HG02870 (cell line): ENCODE measurements around the gene TAC3.
A peak's percentile ranks its signal among the peaks of the same experiment; 100 is the strongest.
"Not testable (repeated sequence)": the region's sequence is repeated elsewhere in the genome, so short reads cannot be mapped to it uniquely, and the experiment has no call there.

ENCODE experiments used
- ATAC-seq: cut with Tn5 transposase; IDR thresholded peaks from one replicate; pipeline ENCODE4 v1.9.1; 2021; ENCODE audit warnings: mild to moderate bottlenecking, moderate library complexity; ENCODE audit not compliant: unreplicated experiment

Gene TAC3

GRCh38 chr12:57016348-57016747 is at the start of gene TAC3:
TAC3 (minus strand) TSS chr12:57016529; CDS start chr12:57015797, 732 bp downstream.
- no peak for ATAC-seq

DNA sequence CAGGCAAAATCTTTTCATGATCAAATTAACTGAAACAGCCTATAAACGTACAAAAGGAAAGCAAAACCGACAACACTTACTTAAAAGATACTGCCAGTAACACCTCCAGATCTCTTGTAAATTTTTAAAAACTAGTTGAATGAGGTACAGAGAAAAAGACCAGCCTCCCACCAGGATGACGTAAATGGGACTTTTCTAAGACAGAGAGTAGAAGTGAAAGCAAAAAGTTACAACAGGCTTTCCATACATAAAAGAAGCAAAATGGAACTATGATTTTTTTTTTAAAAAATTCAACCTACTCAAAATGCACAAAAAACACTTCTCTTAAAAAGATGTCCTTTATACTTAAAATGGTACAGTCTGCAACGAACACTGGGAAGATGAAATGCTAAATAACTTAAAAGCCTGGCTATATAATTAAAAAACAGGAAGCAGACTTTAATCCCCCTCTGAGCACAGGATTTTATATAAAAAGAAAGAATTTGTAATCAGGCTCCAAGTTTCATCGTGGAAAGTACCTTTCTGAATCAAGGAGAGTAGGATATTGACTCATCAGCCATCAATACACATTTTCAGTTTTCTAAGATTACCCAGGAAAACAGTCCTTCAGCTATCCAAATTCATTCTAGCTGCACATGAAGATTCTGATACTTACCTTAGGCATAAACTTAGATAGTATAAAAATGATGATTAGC is 47.8 kb upstream of the TAC3 start:
- peak; percentile 70 for ATAC-seq

DNA sequence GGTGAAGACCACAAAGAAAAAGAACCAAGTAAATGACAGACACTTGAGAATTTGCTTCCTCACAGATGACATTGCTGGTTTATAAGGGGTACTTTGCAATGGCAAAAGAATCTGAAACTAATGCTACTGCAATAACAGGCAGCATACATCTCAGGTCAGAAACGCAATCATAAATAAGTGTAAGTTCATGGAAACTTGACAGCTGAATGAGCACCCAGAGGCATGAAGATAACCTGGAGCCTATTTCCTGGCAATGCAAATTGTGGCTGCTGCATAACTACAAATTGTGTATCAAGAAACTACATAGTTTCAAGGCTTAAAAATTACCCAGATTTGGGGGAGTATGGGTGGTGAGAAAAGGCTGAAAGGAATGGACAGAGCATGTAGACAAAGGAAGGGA is 42.1 kb upstream of the TAC3 start:
- no peak for ATAC-seq

DNA sequence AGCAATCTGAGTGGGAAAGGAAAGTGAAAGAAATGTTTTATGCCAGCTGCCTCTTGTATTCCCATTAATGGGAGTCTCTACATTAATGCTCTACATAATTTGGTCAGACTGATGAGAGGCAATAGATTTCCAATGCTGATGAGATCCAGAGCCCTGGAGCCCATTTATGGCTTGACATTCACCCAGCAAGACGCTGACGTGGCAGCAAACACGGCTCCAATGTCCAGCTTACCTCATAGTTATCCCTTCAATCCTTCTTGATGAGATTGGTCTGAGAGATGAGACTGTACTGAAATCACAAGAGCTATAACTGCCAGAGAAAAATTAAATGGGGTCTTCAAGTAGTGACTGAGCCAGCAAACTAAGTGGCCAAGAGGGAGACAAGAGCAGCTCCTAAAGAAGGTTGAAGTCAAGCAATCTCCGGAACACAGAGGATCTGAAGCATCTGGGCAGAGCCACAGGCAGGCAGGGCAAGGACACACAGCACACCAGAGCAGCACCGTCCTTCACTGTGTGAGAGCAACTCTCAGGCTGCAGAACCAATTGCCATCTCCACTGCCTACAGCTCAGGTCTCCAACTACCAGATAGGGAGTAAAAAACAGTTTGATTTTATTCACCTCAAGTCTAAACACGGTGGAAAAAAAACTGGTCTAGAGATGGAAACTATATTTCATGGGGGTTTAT is 40.9 kb upstream of the TAC3 start:
- no peak for ATAC-seq

- no peak for ATAC-seq
Measured at GRCh38 chr12:57055824-57056223, 39.5 kb upstream of the TAC3 start.

GRCh38 chr12:57053901-57054300 is 37.6 kb upstream of the TAC3 start:
- ATAC-seq = not testable (repeated sequence)

GRCh38 chr12:57053146-57053545 is 36.8 kb upstream of the TAC3 start:
- not testable (repeated sequence) for ATAC-seq

GRCh38 chr12:57051011-57051410 is 34.7 kb upstream of the TAC3 start:
- ATAC-seq = no peak

- no peak for ATAC-seq
Measured at GRCh38 chr12:57049890-57050289, 33.6 kb upstream of the TAC3 start, which contains the start of gene MYO1A. MYO1A (minus strand) TSS chr12:57050129; CDS start chr12:57048323, 1,806 bp downstream.

GRCh38 chr12:57049119-57049446 is 32.8 kb upstream of the TAC3 start:
- no peak for ATAC-seq

- ATAC-seq = no peak
Measured at GRCh38 chr12:57048423-57049118, 32.2 kb upstream of the TAC3 start.

GRCh38 chr12:57047981-57048380 is 31.7 kb upstream of the TAC3 start:
- no peak for ATAC-seq

GRCh38 chr12:57046947-57047890 is 30.9 kb upstream of the TAC3 start:
- ATAC-seq = no peak

- no peak for ATAC-seq
Measured at GRCh38 chr12:57046086-57046791, 29.9 kb upstream of the TAC3 start.

DNA sequence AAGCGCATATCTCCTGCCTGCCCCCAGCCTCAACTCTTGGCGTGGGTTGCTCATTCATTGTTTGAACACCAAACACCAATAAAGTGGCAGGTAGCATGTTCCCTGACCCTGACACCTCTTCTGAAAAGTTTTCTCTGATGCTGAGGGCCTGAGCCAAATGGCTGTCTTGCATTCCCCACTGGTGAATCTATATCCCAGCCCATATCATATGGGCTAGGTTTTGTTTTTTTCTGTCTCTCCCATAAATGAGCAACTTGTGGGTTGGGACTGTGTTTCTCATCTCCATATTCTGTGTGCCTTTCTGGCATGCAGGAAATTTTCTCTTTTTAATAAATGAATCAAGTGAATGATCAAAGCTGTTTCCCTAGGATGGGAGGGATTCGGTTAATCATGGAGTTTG is 28.6 kb upstream of the TAC3 start:
- no peak for ATAC-seq

DNA sequence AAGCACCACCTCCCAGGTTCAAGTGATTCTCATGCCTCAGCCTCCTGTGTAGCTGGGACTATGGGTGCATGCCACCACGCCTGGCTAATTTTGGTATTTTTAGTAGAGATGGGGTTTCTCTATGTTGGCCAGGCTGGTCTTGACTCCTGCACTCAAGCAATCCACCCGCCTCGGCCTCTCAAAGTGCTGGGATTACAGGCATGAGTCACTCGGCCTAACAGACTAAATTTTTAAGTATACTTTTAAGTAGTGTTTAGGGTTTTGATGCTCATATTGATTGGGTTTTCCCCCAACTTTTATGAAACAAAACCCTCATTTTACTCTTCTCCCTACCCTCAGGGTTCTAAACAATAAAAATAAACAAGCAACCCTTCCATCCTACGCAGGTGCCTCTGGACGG is 28.1 kb upstream of the TAC3 start:
- ATAC-seq = no peak

- no peak for ATAC-seq
Measured at GRCh38 chr12:57042695-57043094, 26.4 kb upstream of the TAC3 start.

- ATAC-seq = no peak
Measured at GRCh38 chr12:57040750-57041149, 24.4 kb upstream of the TAC3 start.

- no peak for ATAC-seq
Measured at GRCh38 chr12:57040211-57040610, 23.9 kb upstream of the TAC3 start.
